ENCODE results near the gene POU6F2.
A peak's percentile ranks its signal among the peaks of the same experiment; 100 is the strongest.

POU6F2 gene

GRCh38 chr7:39414224-39415035 is 436.7 kb downstream of the POU6F2 start:
- peak overlapping the region; percentile 62; the same call in 1 of the 2 replicates for H3K9ac ChIP-seq (ENCODE audit: low read depth, low read length)
- no peak overlapping the region for H3K27ac ChIP-seq (ENCODE audit: low read length)
- H3K36me3 ChIP-seq (ENCODE audit: insufficient read depth, low read depth, low read length) = no peaks in the 10 kb centered on the region
- peak overlapping the region; percentile 81 for H3K4me3 ChIP-seq (ENCODE audit: low read length)
- no peaks in the 10 kb centered on the region for H3K9me3 ChIP-seq (ENCODE audit: insufficient read depth, low read depth, low read length)
- peaks cover 6% of the 10 kb centered on the region; the same call in 1 of the 2 replicates for H3K27me3 ChIP-seq (ENCODE audit: insufficient read depth, low read length)
- no peaks in the 10 kb centered on the region for H3K4me1 ChIP-seq (ENCODE audit: insufficient read depth, low read length)

DNA sequence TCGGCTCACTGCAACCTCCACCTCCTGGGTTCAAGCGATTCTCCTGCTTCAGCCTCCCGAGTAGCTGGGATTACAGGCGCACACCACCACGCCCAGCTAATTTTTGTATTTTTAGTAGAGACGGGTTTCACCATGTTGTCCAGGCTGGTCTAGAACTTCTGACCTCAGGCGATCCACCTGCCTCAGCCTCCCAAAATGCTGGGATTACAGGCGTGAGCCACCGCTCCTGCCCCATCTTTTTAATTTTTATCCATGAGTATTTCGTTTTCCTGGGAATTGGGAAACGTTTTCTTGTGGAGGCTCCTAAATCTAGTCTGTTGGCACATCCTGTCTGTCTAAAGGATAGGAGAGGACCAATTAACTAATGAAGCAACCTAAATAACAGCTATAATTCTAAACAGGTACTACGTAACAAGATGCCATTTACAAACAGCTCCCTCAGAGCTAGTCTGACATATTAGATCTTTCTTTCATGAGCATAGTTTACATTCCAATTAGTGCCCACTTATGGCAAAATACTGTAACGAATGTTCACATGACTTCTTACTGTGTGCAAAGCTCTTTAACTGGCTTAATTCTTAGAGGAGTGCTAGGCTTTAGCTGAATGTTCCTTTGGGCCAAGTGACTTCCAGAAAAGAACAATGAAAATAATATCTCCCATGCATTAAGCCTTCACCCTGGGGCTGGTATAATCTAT is 437.5 kb downstream of the POU6F2 start:
- H3K4me1 ChIP-seq (ENCODE audit: insufficient read depth, low read length) = no peaks in the 10 kb centered on the region
- H3K9me3 ChIP-seq (ENCODE audit: insufficient read depth, low read depth, low read length) = no peaks in the 10 kb centered on the region
- H3K27me3 ChIP-seq (ENCODE audit: insufficient read depth, low read length) = peaks cover 6% of the 10 kb centered on the region; the same call in 1 of the 2 replicates
- H3K27ac ChIP-seq (ENCODE audit: low read length) = no peak overlapping the region
- H3K36me3 ChIP-seq (ENCODE audit: insufficient read depth, low read depth, low read length) = no peaks in the 10 kb centered on the region
- no peak overlapping the region for H3K9ac ChIP-seq (ENCODE audit: low read depth, low read length)
- no peak overlapping the region for H3K4me3 ChIP-seq (ENCODE audit: low read length)

DNA sequence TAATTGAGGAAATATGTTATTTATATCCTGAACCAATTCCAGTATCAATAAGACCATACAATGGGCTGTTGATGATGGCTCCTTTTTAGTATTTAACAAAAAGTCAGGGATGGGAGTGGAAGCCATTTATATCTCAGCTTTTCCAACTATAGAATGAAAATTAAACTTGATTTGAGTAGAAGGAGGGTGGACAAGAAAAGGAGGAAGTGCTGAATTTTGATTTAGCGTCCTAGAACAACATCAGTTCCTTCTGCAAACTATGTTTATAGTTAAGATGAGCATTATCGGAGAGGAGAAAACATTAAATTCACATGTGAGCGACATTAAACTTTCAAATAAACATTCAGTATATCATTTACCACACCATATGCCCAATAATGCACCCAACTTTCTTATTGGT is 439.2 kb downstream of the POU6F2 start:
- peaks cover 6% of the 10 kb centered on the region; the same call in 1 of the 2 replicates for H3K27me3 ChIP-seq (ENCODE audit: insufficient read depth, low read length)
- no peaks in the 10 kb centered on the region for H3K4me1 ChIP-seq (ENCODE audit: insufficient read depth, low read length)
- no peak overlapping the region for H3K9ac ChIP-seq (ENCODE audit: low read depth, low read length)
- no peak overlapping the region for H3K4me3 ChIP-seq (ENCODE audit: low read length)
- no peaks in the 10 kb centered on the region for H3K9me3 ChIP-seq (ENCODE audit: insufficient read depth, low read depth, low read length)
- no peak overlapping the region for H3K27ac ChIP-seq (ENCODE audit: low read length)
- H3K36me3 ChIP-seq (ENCODE audit: insufficient read depth, low read depth, low read length) = no peaks in the 10 kb centered on the region

DNA sequence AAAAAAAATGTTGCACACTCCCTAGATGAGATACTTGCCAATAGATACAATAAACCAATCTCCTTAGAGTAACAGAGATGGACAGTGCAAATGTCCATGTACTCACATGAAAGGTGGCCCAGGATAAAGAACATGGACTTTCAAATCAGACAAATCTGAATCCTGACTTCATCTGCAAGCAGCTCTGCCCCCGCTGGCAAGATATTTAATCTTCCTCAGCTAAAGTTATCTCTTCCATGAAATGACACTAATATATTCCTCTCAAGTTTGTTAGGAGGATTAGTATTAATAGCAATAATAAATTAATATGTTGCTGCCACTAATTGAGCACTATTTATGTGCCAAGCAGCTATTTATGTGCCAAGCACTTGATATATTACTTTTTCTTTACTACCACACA is 439.9 kb downstream of the POU6F2 start:
- no peak overlapping the region for H3K27ac ChIP-seq (ENCODE audit: low read length)
- no peaks in the 10 kb centered on the region for H3K36me3 ChIP-seq (ENCODE audit: insufficient read depth, low read depth, low read length)
- H3K4me3 ChIP-seq (ENCODE audit: low read length) = no peak overlapping the region
- H3K9ac ChIP-seq (ENCODE audit: low read depth, low read length) = no peak overlapping the region
- H3K4me1 ChIP-seq (ENCODE audit: insufficient read depth, low read length) = no peaks in the 10 kb centered on the region
- no peaks in the 10 kb centered on the region for H3K9me3 ChIP-seq (ENCODE audit: insufficient read depth, low read depth, low read length)
- peaks cover 6% of the 10 kb centered on the region; the same call in 1 of the 2 replicates for H3K27me3 ChIP-seq (ENCODE audit: insufficient read depth, low read length)

- Histone ChIP-seq H3K27me3 (ENCODE audit: insufficient read depth, low read length) (no peaks in the 10 kb centered on the region), H3K36me3 (ENCODE audit: insufficient read depth, low read depth, low read length) (no peaks in the 10 kb centered on the region), H3K9ac (ENCODE audit: low read depth, low read length) (no peak overlapping the region)
These were observed 443.5 kb downstream of the POU6F2 start for GRCh38 chr7:39421251-39421650.

GRCh38 chr7:39421661-39422060 is 444.0 kb downstream of the POU6F2 start:
- H3K36me3 ChIP-seq (ENCODE audit: insufficient read depth, low read depth, low read length) = no peaks in the 10 kb centered on the region
- no peak overlapping the region for H3K27ac ChIP-seq (ENCODE audit: low read length)
- no peaks in the 10 kb centered on the region for H3K27me3 ChIP-seq (ENCODE audit: insufficient read depth, low read length)
- H3K9ac ChIP-seq (ENCODE audit: low read depth, low read length) = no peak overlapping the region
- H3K4me3 ChIP-seq (ENCODE audit: low read length) = no peak overlapping the region
- H3K9me3 ChIP-seq (ENCODE audit: insufficient read depth, low read depth, low read length) = no peaks in the 10 kb centered on the region
- no peaks in the 10 kb centered on the region for H3K4me1 ChIP-seq (ENCODE audit: insufficient read depth, low read length)

More at GRCh38 chr7:39421251-39421650, 443.5 kb downstream of the POU6F2 start:
- no peaks in the 10 kb centered on the region for H3K9me3 ChIP-seq (ENCODE audit: insufficient read depth, low read depth, low read length)
- H3K27ac ChIP-seq (ENCODE audit: low read length) = no peak overlapping the region
- H3K4me1 ChIP-seq (ENCODE audit: insufficient read depth, low read length) = no peaks in the 10 kb centered on the region
- no peak overlapping the region for H3K4me3 ChIP-seq (ENCODE audit: low read length)

GRCh38 chr7:39428221-39428620 is 450.5 kb downstream of the POU6F2 start:
- Histone ChIP-seq H3K4me3 (ENCODE audit: low read length) (no peak overlapping the region), H3K4me1 (ENCODE audit: insufficient read depth, low read length) (no peaks in the 10 kb centered on the region; the same call in none of the 2 replicates), H3K9ac (ENCODE audit: low read depth, low read length) (no peak overlapping the region), H3K27me3 (ENCODE audit: insufficient read depth, low read length) (no peaks in the 10 kb centered on the region), H3K27ac (ENCODE audit: low read length) (no peak overlapping the region), H3K36me3 (ENCODE audit: insufficient read depth, low read depth, low read length) (no peaks in the 10 kb centered on the region), H3K9me3 (ENCODE audit: insufficient read depth, low read depth, low read length) (no peaks in the 10 kb centered on the region)

- H3K4me3 ChIP-seq (ENCODE audit: low read length) = no peak overlapping the region
- H3K36me3 ChIP-seq (ENCODE audit: insufficient read depth, low read depth, low read length) = no peaks in the 10 kb centered on the region
- no peaks in the 10 kb centered on the region; the same call in none of the 2 replicates for H3K4me1 ChIP-seq (ENCODE audit: insufficient read depth, low read length)
- H3K9ac ChIP-seq (ENCODE audit: low read depth, low read length) = no peak overlapping the region
- H3K27ac ChIP-seq (ENCODE audit: low read length) = no peak overlapping the region
- no peaks in the 10 kb centered on the region for H3K9me3 ChIP-seq (ENCODE audit: insufficient read depth, low read depth, low read length)
- H3K27me3 ChIP-seq (ENCODE audit: insufficient read depth, low read length) = no peaks in the 10 kb centered on the region
These were observed 451.7 kb downstream of the POU6F2 start for GRCh38 chr7:39429421-39429820.

GRCh38 chr7:39430441-39430840 is 452.7 kb downstream of the POU6F2 start:
- H3K36me3 ChIP-seq (ENCODE audit: insufficient read depth, low read depth, low read length) = no peaks in the 10 kb centered on the region
- no peak overlapping the region for H3K9ac ChIP-seq (ENCODE audit: low read depth, low read length)
- H3K4me3 ChIP-seq (ENCODE audit: low read length) = no peak overlapping the region
- H3K4me1 ChIP-seq (ENCODE audit: insufficient read depth, low read length) = no peaks in the 10 kb centered on the region; the same call in none of the 2 replicates
- H3K27me3 ChIP-seq (ENCODE audit: insufficient read depth, low read length) = no peaks in the 10 kb centered on the region
- no peak overlapping the region for H3K27ac ChIP-seq (ENCODE audit: low read length)
- no peaks in the 10 kb centered on the region for H3K9me3 ChIP-seq (ENCODE audit: insufficient read depth, low read depth, low read length)

DNA sequence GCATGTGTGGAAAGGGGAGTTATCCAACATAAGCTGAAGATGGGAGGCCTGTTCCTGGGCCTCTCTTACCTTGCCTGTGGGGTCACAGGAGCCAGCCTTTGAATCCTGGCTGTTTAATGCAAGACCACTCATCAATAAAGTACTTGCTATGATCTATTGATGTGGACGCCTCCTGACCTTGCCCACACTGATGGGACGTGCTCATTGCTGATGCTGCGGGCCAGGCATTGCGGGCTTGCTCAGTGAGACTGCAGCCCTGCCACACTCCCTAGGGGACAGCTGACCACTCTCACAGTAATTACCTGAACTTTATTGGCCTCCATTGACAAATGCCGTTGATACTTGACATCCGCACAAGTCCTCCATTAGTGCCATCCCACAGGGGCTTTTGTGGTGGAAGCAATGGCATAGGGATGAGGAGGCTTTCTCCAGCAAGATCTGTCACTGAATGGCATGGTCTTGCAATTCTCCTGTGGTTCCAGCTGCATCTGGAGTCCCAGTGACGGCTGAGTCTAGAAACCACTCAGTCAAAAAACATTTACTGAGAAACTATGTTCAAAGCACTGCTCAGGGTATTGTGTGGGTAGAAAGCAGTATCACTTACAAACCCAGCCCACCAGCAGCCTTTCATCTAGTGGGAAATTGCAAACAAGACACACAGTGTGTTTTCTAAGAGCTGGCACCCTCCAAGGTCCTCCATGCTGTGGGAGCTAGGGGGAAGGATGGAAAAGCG is 453.4 kb downstream of the POU6F2 start:
- no peaks in the 10 kb centered on the region for H3K36me3 ChIP-seq (ENCODE audit: insufficient read depth, low read depth, low read length)
- no peaks in the 10 kb centered on the region for H3K9me3 ChIP-seq (ENCODE audit: insufficient read depth, low read depth, low read length)
- H3K4me1 ChIP-seq (ENCODE audit: insufficient read depth, low read length) = no peaks in the 10 kb centered on the region; the same call in none of the 2 replicates
- H3K4me3 ChIP-seq (ENCODE audit: low read length) = no peak overlapping the region
- H3K9ac ChIP-seq (ENCODE audit: low read depth, low read length) = no peak overlapping the region
- H3K27me3 ChIP-seq (ENCODE audit: insufficient read depth, low read length) = no peaks in the 10 kb centered on the region
- H3K27ac ChIP-seq (ENCODE audit: low read length) = no peak overlapping the region

DNA sequence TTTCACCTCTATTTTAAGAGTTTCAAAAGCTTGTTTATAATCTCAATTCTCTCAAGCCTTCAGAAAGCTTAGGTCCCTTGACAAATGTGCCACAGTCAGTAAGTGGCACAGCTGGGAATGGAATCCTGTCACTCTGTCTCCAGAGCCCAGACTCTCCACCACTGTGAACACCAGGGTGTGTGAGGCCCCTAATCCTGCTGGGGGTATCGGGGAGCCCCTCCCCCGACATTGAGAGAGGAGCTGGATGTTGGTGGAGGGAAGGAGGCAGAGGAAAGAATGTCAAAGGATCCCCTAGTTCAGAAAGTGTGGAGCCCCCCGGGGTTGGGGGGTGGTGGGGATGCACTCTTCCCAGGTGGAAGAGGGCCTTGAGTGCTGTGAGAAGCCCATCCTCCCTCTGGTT is 454.7 kb downstream of the POU6F2 start:
- no peaks in the 10 kb centered on the region for H3K36me3 ChIP-seq (ENCODE audit: insufficient read depth, low read depth, low read length)
- H3K27ac ChIP-seq (ENCODE audit: low read length) = no peak overlapping the region
- H3K9me3 ChIP-seq (ENCODE audit: insufficient read depth, low read depth, low read length) = no peaks in the 10 kb centered on the region
- H3K4me1 ChIP-seq (ENCODE audit: insufficient read depth, low read length) = no peaks in the 10 kb centered on the region; the same call in none of the 2 replicates
- no peak overlapping the region for H3K4me3 ChIP-seq (ENCODE audit: low read length)
- H3K27me3 ChIP-seq (ENCODE audit: insufficient read depth, low read length) = no peaks in the 10 kb centered on the region
- no peak overlapping the region for H3K9ac ChIP-seq (ENCODE audit: low read depth, low read length)
